BE2C (cell line): ENCODE measurements around the gene GLCE.
"Not testable (repeated sequence)": the region's sequence is repeated elsewhere in the genome, so short reads cannot be mapped to it uniquely, and the experiment has no call there.

ENCODE experiments used
- DNase-seq: peaks from one replicate; pipeline ENCODE4 v3.0.0-alpha.2; 2020
- H3K27me3 ChIP-seq: fragments of 250-450 bp; sonication (Bioruptor Pico); 2 replicates; pipeline ENCODE4 v1.5.1; 2020; ENCODE audit warnings: mild to moderate bottlenecking
- H3K36me3 ChIP-seq: fragments of 250-450 bp; sonication (Bioruptor Pico); 2 replicates; pipeline ENCODE4 v1.5.1; 2020; ENCODE audit warnings: mild to moderate bottlenecking
- H3K4me1 ChIP-seq: fragments of 250-450 bp; sonication (Bioruptor Pico); 2 replicates; pipeline ENCODE4 v1.5.1; 2020
- H3K4me3 ChIP-seq: 2 replicates; pipeline ENCODE4 v1.5.1; 2011; ENCODE audit warnings: low read depth, low read length
- H3K9me3 ChIP-seq: fragments of 250-450 bp; sonication (Bioruptor Pico); 2 replicates; pipeline ENCODE4 v1.5.1; 2020
- CTCF ChIP-seq: IDR thresholded peaks from 2 replicates; pipeline ENCODE4 v1.5.1; 2012; ENCODE audit warnings: mild to moderate bottlenecking, low read depth, low read length

The GLCE gene

GRCh38 chr15:69297642-69298353 lies 137.4 kb downstream of the GLCE start:
- no peak for DNase-seq
- Histone ChIP-seq H3K4me1 (no peaks in the 10 kb centered on the region), H3K36me3 (no peaks in the 10 kb centered on the region), H3K9me3 (no peaks in the 10 kb centered on the region), H3K27me3 (peaks cover 15% of the 10 kb centered on the region), H3K4me3 (no peak overlapping the region)
- TF ChIP-seq CTCF = no peak

- peaks cover 15% of the 10 kb centered on the region for H3K27me3 ChIP-seq
- H3K4me1 ChIP-seq = no peaks in the 10 kb centered on the region
- peak overlapping the region; percentile 31 for H3K4me3 ChIP-seq
- H3K9me3 ChIP-seq = no peaks in the 10 kb centered on the region
- no peak for DNase-seq
- H3K36me3 ChIP-seq = no peaks in the 10 kb centered on the region
- TF ChIP-seq CTCF = no peak
Measured at GRCh38 chr15:69298354-69298696, 137.9 kb downstream of the GLCE start.

GRCh38 chr15:69298697-69299441 lies 138.4 kb downstream of the GLCE start, which contains the start of gene PAQR5:
PAQR5 (plus strand) TSS chr15:69298912; CDS start chr15:69360081, 61,169 bp downstream.
- peak; percentile 68 for DNase-seq
- H3K9me3 ChIP-seq = no peaks in the 10 kb centered on the region
- H3K36me3 ChIP-seq = no peaks in the 10 kb centered on the region
- TF ChIP-seq CTCF = no peak
- peaks cover 15% of the 10 kb centered on the region for H3K27me3 ChIP-seq
- no peaks in the 10 kb centered on the region for H3K4me1 ChIP-seq
- H3K4me3 ChIP-seq = peak within 1 kb of the TSS; percentile 31

- no peak for TF ChIP-seq CTCF
- Histone ChIP-seq H3K36me3 (no peaks in the 10 kb centered on the region), H3K4me3 (peak overlapping the region; percentile 31; the same call in 1 of the 2 replicates), H3K4me1 (no peaks in the 10 kb centered on the region), H3K9me3 (no peaks in the 10 kb centered on the region), H3K27me3 (peaks cover 15% of the 10 kb centered on the region)
- DNase-seq = no peak
Measured at GRCh38 chr15:69299451-69299886, 139.0 kb downstream of the GLCE start.

GRCh38 chr15:69299943-69300588 lies 139.6 kb downstream of the GLCE start:
- Histone ChIP-seq H3K4me3 (no peak overlapping the region), H3K27me3 (peaks cover 15% of the 10 kb centered on the region), H3K9me3 (no peaks in the 10 kb centered on the region), H3K36me3 (no peaks in the 10 kb centered on the region), H3K4me1 (no peaks in the 10 kb centered on the region)
- DNase-seq = no peak
- no peak for TF ChIP-seq CTCF

GRCh38 chr15:69301101-69301500 lies 140.7 kb downstream of the GLCE start:
- H3K36me3 ChIP-seq, H3K4me1 ChIP-seq, H3K4me3 ChIP-seq, DNase-seq, H3K9me3 ChIP-seq: not testable (repeated sequence)
- H3K27me3 ChIP-seq = peaks cover 15% of the 10 kb centered on the region

GRCh38 chr15:69302087-69302486 lies 141.7 kb downstream of the GLCE start:
- H3K27me3 ChIP-seq = peaks cover 15% of the 10 kb centered on the region
- not testable (repeated sequence) for H3K4me3 ChIP-seq, H3K4me1 ChIP-seq, H3K9me3 ChIP-seq, H3K36me3 ChIP-seq, DNase-seq
